Chondrocyte (in vitro differentiated cells): ENCODE results near the gene SAMHD1. TPM values are rescaled to one million over a fixed set of nuclear protein-coding genes. Genes with fewer than 3 reads are reported as not detected.
"Not testable (repeated sequence)": the region's sequence is repeated elsewhere in the genome, so short reads cannot be mapped to it uniquely, and the experiment has no call there.

Experiments
- DNase-seq: peaks from one replicate; pipeline ENCODE4 v3.0.0; 2021; ENCODE audit warnings: mixed read lengths, low spot score
- H3K27ac Mint-ChIP-seq: one replicate; pipeline ENCODE4 v1.8.0; 2021; ENCODE audit warnings: mild to moderate bottlenecking, moderate library complexity, mixed read lengths; ENCODE audit not compliant: unreplicated experiment
- H3K27me3 Mint-ChIP-seq: 2 replicates; pipeline ENCODE4 v1.8.0; 2021; ENCODE audit warnings: low read depth, mixed read lengths
- H3K36me3 Mint-ChIP-seq: 2 replicates; pipeline ENCODE4 v1.8.0; 2021; ENCODE audit warnings: low read depth, mixed read lengths
- H3K4me1 Mint-ChIP-seq: 2 replicates; pipeline ENCODE4 v1.8.0; 2021; ENCODE audit warnings: low read depth, mild to moderate bottlenecking, mixed read lengths
- H3K4me3 Mint-ChIP-seq: one replicate; pipeline ENCODE4 v1.8.0; 2021; ENCODE audit warnings: mild to moderate bottlenecking, moderate library complexity, mixed read lengths; ENCODE audit not compliant: unreplicated experiment
- H3K9me3 Mint-ChIP-seq: 2 replicates; pipeline ENCODE4 v1.8.0; 2021; ENCODE audit warnings: low read depth, mixed read lengths
- total RNA-seq: library from RNA; stranded (reverse); gene quantifications from 3 replicates; pipeline ENCODE4 v1.2.1, GENCODE V29; 2021
- TF ChIP-seq, protein P1 (sequence below): fragments of 200-600 bp; sonication (generic); IDR thresholded peaks from 2 replicates; pipeline ENCODE4 v1.5.0; 2021; ENCODE audit warnings: antibody characterized with exemption, mild to moderate bottlenecking, moderate library complexity

SAMHD1 gene
- total RNA-seq, 1 donor from 2014 or later: 17.3 TPM

DNA sequence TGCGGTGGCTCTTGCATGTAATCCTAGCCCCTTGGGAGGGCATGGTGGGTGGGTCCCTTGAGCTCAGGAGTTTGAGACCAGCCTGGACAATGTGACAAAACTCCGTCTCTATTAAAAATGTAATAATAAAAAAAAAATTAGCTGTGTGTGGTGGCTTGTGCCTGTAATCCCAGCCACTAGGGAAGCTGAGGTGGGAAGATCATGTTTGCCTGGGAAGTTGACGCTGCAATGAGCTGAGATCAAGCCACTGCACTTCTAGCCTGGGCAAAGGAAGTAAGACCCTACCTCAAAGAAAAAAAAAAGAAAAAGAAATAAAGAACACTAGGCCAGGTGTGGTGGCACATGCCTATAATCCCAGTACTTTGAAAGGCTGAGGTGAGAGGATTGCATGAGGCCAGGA is 4.5 kb upstream of the SAMHD1 start:
- DNase-seq: no peak
- Mint-ChIP-seq H3K27me3 (no peaks in the 10 kb centered on the region), H3K4me1 (peaks cover 6% of the 10 kb centered on the region), H3K27ac (no peak overlapping the region), H3K9me3 (no peaks in the 10 kb centered on the region), H3K36me3 (no peaks in the 10 kb centered on the region), H3K4me3 (no peak overlapping the region)
- TF ChIP-seq, protein P1, sequence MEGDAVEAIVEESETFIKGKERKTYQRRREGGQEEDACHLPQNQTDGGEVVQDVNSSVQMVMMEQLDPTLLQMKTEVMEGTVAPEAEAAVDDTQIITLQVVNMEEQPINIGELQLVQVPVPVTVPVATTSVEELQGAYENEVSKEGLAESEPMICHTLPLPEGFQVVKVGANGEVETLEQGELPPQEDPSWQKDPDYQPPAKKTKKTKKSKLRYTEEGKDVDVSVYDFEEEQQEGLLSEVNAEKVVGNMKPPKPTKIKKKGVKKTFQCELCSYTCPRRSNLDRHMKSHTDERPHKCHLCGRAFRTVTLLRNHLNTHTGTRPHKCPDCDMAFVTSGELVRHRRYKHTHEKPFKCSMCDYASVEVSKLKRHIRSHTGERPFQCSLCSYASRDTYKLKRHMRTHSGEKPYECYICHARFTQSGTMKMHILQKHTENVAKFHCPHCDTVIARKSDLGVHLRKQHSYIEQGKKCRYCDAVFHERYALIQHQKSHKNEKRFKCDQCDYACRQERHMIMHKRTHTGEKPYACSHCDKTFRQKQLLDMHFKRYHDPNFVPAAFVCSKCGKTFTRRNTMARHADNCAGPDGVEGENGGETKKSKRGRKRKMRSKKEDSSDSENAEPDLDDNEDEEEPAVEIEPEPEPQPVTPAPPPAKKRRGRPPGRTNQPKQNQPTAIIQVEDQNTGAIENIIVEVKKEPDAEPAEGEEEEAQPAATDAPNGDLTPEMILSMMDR: no peak

DNA sequence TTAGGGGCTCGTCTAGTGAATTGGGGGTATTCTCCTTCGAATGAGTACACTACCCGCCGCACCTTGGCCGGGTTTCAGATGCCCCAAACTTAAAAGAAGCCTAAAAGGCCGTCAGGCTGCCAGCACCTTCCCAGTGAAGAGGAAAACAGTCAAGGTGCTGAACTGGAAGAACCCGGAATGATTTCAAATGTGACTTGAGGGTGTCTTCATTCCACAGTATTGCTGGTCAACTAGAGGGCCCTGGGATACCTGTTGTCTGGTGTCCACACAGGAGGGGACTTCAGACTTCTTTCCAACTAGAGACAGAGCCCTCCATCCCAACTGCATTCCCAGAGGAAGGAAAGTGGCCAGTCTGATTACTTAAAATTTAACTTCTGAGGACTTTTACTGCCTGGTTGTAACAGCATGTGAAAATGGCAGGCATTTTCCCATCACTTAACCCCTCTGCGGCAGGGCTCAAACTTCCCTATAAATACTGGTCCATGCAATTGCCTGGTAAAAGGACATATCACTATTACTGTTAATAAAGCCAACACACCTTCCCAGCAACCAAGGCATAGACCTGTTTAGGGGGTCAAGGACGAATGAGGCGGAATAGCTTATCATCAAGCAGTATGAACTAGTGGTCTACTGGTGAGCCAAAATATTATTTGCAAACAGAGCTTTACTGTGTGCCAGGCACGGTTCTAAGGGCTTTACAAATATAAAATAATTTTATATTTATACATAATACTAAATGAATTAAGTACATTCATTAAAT is 651 bp upstream of the SAMHD1 start:
- Mint-ChIP-seq H3K27me3 (no peaks in the 10 kb centered on the region), H3K36me3 (no peaks in the 10 kb centered on the region), H3K4me3 (peak overlapping the region; percentile 95), H3K27ac (no peak overlapping the region), H3K9me3 (no peaks in the 10 kb centered on the region), H3K4me1 (peaks cover 14% of the 10 kb centered on the region)
- DNase-seq: no peak
- TF ChIP-seq, protein P1: no peak

DNA sequence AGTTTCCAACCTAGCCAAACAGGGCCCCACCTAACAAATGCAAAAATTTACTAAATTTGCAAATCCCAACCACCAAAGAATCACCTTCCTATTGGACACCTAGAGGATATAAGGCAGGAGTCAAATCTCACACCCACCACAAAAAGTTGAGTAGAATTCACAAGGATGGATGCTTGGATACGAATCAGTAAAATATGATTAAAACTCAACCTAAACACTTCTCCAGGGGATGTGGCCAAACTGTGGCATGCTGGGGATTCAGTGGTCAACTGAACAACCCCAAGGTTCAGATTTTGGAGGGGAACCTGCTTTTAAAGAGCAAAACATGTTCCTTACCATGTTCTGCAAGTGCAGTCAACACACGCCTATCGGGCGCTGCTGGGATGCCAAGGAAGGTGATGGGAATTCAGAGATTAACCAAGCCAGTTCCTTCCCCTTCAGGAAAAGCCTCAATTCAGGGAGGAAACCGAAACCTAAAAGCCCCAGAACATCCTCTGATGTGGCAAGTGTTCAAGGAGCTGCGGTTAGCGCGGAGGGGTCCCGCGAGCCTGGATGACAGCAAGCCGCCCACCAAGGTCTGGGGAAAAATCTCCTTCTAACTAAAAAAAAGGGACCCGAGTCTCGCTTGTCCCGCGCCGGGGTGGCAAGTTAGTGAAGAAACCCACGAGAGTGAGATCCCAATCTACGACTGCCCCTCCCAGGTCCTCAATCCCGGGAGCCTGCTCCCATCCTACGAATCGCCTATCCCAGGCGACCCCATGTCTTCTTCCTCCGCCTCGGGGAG is 902 bp downstream of the SAMHD1 start:
- no peak for DNase-seq
- peaks cover 2% of the 10 kb centered on the region for H3K36me3 Mint-ChIP-seq

GRCh38 chr20:36941401-36941835 is 10.1 kb downstream of the SAMHD1 start:
- no peaks in the 10 kb centered on the region for H3K27me3 Mint-ChIP-seq
- no peak overlapping the region for H3K4me3 Mint-ChIP-seq
- no peak overlapping the region for H3K27ac Mint-ChIP-seq
- DNase-seq: no peak
- peaks cover 6% of the 10 kb centered on the region for H3K36me3 Mint-ChIP-seq
- TF ChIP-seq, protein P1: no peak
- peaks cover 4% of the 10 kb centered on the region for H3K4me1 Mint-ChIP-seq
- no peaks in the 10 kb centered on the region for H3K9me3 Mint-ChIP-seq

More for the DNA sequence above, 902 bp downstream of the SAMHD1 start:
- Mint-ChIP-seq H3K4me1 (peaks cover 14% of the 10 kb centered on the region), H3K9me3 (no peaks in the 10 kb centered on the region), H3K27ac (peak overlapping the region; percentile 12), H3K4me3 (peak overlapping the region; percentile 95), H3K27me3 (no peaks in the 10 kb centered on the region)
- TF ChIP-seq, protein P1: no peak

- H3K27ac Mint-ChIP-seq: no peak overlapping the region
- no peaks in the 10 kb centered on the region for H3K27me3 Mint-ChIP-seq
- peaks cover 4% of the 10 kb centered on the region for H3K4me1 Mint-ChIP-seq
- TF ChIP-seq, protein P1: no peak
- no peak for DNase-seq
- no peaks in the 10 kb centered on the region for H3K9me3 Mint-ChIP-seq
- H3K4me3 Mint-ChIP-seq: no peak overlapping the region
- no peaks in the 10 kb centered on the region for H3K36me3 Mint-ChIP-seq
Observed at GRCh38 chr20:36937402-36937770, 14.1 kb downstream of the SAMHD1 start.

GRCh38 chr20:36936761-36937401 is 14.6 kb downstream of the SAMHD1 start:
- not testable (repeated sequence) for H3K9me3 Mint-ChIP-seq, DNase-seq, H3K4me1 Mint-ChIP-seq, H3K36me3 Mint-ChIP-seq, H3K4me3 Mint-ChIP-seq, H3K27ac Mint-ChIP-seq, H3K27me3 Mint-ChIP-seq
